Kidney tubule cell (primary cell): Measurements from ENCODE around the gene HAND1.
A peak's percentile ranks its signal among the peaks of the same experiment; 100 is the strongest.

Experiments
- DNase-seq: peaks from one replicate; pipeline ENCODE4 v3.0.0-alpha.2; 2018; ENCODE audit warnings: low spot score

Gene HAND1

GRCh38 chr5:154505567-154505966, 27.5 kb upstream of the HAND1 start:
- DNase-seq, result no peak

- no peak for DNase-seq
These were observed 25.6 kb upstream of the HAND1 start for GRCh38 chr5:154503698-154504039.

GRCh38 chr5:154502180-154502579, 24.2 kb upstream of the HAND1 start:
- DNase-seq, result no peak

GRCh38 chr5:154501566-154501965, 23.5 kb upstream of the HAND1 start:
- DNase-seq, result no peak

- no peak for DNase-seq
These were observed 21.0 kb upstream of the HAND1 start for GRCh38 chr5:154498994-154499393.

GRCh38 chr5:154498591-154498990, 20.6 kb upstream of the HAND1 start:
- no peak for DNase-seq

- no peak for DNase-seq
These were observed 16.0 kb upstream of the HAND1 start for GRCh38 chr5:154494036-154494435.

GRCh38 chr5:154493274-154493673, 15.2 kb upstream of the HAND1 start:
- no peak for DNase-seq

GRCh38 chr5:154491941-154492340, 13.9 kb upstream of the HAND1 start:
- no peak for DNase-seq

- no peak for DNase-seq
These were observed 9.5 kb upstream of the HAND1 start for GRCh38 chr5:154487541-154487940.

GRCh38 chr5:154486427-154486866, 8.4 kb upstream of the HAND1 start:
- no peak for DNase-seq

- DNase-seq, result no peak
These were observed 7.9 kb upstream of the HAND1 start for GRCh38 chr5:154485850-154486426.

GRCh38 chr5:154485096-154485491, 7.1 kb upstream of the HAND1 start:
- DNase-seq, result no peak

GRCh38 chr5:154484393-154485095, 6.5 kb upstream of the HAND1 start:
- no peak for DNase-seq

- no peak for DNase-seq
These were observed 5.8 kb upstream of the HAND1 start for GRCh38 chr5:154483654-154484392.

GRCh38 chr5:154482528-154483449, 4.8 kb upstream of the HAND1 start:
- DNase-seq, result no peak

- DNase-seq, result no peak
These were observed 3.8 kb upstream of the HAND1 start for GRCh38 chr5:154481584-154482381.

- no peak for DNase-seq
These were observed 2.8 kb upstream of the HAND1 start for GRCh38 chr5:154480847-154481246.

- peak; percentile 30 for DNase-seq
These were observed 2.1 kb upstream of the HAND1 start for GRCh38 chr5:154479944-154480750.

GRCh38 chr5:154479160-154479943, 1.3 kb upstream of the HAND1 start:
- no peak for DNase-seq
